Lower lobe of right lung (tissue), 2 donors: ENCODE results near the gene VPS33B. TPM values are rescaled to one million over a fixed set of nuclear protein-coding genes. Genes with fewer than 3 reads are reported as not detected.
A peak's percentile ranks its signal among the peaks of the same experiment; 100 is the strongest.
"Not testable (repeated sequence)": the region's sequence is repeated elsewhere in the genome, so short reads cannot be mapped to it uniquely, and the experiment has no call there.

Experiments used
- ATAC-seq, 2 donors: fragments of 200-7000 bp; cut with Tn5 transposase; one replicate each; pipeline ENCODE4 v1.9.1; 2020 to 2022; ENCODE audit warnings: mild to moderate bottlenecking in 2 of 2, moderate library complexity in 2 of 2
- DNase-seq: peaks from one replicate; pipeline ENCODE4 v3.0.0-alpha.2; 2020
- H3K27ac ChIP-seq: fragments of 200-600 bp; one replicate; pipeline ENCODE4 v1.8.0; 2022
- H3K27me3 ChIP-seq: fragments of 200-600 bp; one replicate; pipeline ENCODE4 v1.8.0; 2022; ENCODE audit warnings: low read depth
- H3K36me3 ChIP-seq: fragments of 200-600 bp; one replicate; pipeline ENCODE4 v1.8.0; 2022; ENCODE audit warnings: mild to moderate bottlenecking
- H3K4me1 ChIP-seq: fragments of 200-600 bp; one replicate; pipeline ENCODE4 v1.8.0; 2022
- H3K4me3 ChIP-seq: fragments of 200-600 bp; one replicate; pipeline ENCODE4 v1.8.0; 2022; ENCODE audit warnings: mild to moderate bottlenecking
- H3K9me3 ChIP-seq: fragments of 200-600 bp; one replicate; pipeline ENCODE4 v1.8.0; 2022
- intact Hi-C: fragments of 100-400 bp; cut with DNase I; formaldehyde crosslinking; loops from one replicate; pipeline ENCODE4 v1.11.0; 2022
- total RNA-seq: library from RNA; stranded (reverse); fragmentation: NEBNext Ultra II Directional; extraction: Animal tissue kit (Norgen Biotek cat#: 25700); gene quantifications from one replicate; pipeline ENCODE4 v1.2.1, GENCODE V29; 2021
- TF ChIP-seq, protein P1 (sequence below): fragments of 200-600 bp; IDR thresholded peaks from one replicate; pipeline ENCODE4 v1.8.0; 2022; ENCODE audit warnings: antibody characterized with exemption, mild to moderate bottlenecking
- donor health status: DM: no; HTN: yes; CAD: no; lungs with severe emphysema.

VPS33B gene
- total RNA-seq, 1 donor from 2014 or later = 13.3 TPM

DNA sequence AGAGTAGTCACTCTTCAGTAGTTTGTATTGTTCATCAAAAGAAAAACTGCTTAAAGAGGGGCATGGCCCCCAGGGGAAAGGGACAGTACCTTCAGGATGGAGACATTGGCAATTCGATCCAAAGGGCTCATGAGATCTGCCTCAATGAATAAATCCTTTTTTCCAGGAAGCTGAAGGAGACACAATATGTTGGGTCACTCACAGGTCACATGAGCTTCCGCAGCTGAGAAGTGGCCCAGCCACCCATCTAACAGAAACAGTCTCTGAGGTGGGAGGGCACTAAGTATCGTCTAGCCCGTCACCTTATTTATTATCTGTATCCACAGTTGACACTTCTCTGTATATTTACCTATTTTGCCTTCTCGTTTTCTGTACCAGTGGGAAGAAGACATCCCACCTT, 4.7 kb downstream of the VPS33B start:
- ATAC-seq (no peak), DNase-seq (no peak)
- peaks cover 18% of the 10 kb centered on the region for H3K4me1 ChIP-seq
- no peak overlapping the region for H3K4me3 ChIP-seq
- no peak overlapping the region for H3K27ac ChIP-seq
- H3K9me3 ChIP-seq = no peaks in the 10 kb centered on the region
- intact Hi-C loops = no loop called here
- no peaks in the 10 kb centered on the region for H3K27me3 ChIP-seq
- TF ChIP-seq, protein P1, sequence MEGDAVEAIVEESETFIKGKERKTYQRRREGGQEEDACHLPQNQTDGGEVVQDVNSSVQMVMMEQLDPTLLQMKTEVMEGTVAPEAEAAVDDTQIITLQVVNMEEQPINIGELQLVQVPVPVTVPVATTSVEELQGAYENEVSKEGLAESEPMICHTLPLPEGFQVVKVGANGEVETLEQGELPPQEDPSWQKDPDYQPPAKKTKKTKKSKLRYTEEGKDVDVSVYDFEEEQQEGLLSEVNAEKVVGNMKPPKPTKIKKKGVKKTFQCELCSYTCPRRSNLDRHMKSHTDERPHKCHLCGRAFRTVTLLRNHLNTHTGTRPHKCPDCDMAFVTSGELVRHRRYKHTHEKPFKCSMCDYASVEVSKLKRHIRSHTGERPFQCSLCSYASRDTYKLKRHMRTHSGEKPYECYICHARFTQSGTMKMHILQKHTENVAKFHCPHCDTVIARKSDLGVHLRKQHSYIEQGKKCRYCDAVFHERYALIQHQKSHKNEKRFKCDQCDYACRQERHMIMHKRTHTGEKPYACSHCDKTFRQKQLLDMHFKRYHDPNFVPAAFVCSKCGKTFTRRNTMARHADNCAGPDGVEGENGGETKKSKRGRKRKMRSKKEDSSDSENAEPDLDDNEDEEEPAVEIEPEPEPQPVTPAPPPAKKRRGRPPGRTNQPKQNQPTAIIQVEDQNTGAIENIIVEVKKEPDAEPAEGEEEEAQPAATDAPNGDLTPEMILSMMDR = no peak
- peaks cover 45% of the 10 kb centered on the region for H3K36me3 ChIP-seq

DNA sequence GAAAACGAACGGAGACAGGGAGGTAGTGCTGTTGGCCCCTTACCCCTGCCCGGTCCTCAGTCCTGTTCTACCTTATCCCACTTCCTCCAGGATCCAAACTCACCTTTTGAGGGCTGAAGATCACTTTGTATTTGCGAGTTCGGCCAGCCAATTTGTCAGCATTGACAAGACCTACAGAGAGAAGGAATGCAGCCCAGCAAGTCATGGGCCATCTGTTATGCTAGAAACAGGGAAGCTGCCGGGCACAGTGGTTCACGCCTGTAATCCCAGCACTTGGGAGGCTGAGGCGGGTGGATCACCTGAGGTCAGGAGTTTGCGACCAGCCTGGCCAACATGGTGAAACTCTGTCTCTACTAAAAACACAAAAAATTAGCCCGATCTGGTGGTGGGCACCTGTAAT, 8.7 kb downstream of the VPS33B start:
- intact Hi-C loops, DNase-seq, H3K4me1 ChIP-seq, H3K4me3 ChIP-seq, ATAC-seq, H3K27ac ChIP-seq, H3K9me3 ChIP-seq, H3K27me3 ChIP-seq: not testable (repeated sequence)
- peaks cover 85% of the 10 kb centered on the region for H3K36me3 ChIP-seq

DNA sequence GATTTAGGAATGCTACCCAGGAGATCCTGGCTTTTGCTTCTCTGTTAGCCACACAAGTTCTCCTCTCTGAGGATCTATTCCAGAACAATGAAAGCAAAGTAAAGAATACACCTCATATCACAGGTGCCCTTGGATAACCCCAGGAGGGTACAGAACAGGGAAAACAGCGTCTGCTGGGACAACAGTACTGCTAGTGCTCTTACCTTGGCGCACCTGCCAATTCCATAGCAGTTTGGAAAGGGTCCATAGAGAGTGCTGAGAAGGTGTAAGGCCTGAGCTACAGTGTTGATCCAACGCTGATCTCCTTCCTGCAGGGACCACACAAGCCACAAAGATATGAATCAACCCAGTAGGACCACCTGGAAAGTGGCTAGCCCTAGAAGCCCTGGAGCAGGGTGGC, 15.1 kb downstream of the VPS33B start:
- Histone ChIP-seq H3K4me3 (no peak overlapping the region), H3K27me3 (no peaks in the 10 kb centered on the region), H3K27ac (no peak overlapping the region), H3K9me3 (no peaks in the 10 kb centered on the region), H3K36me3 (peaks cover 100% of the 10 kb centered on the region), H3K4me1 (no peaks in the 10 kb centered on the region)
- no peak for DNase-seq
- ATAC-seq = no peak
- intact Hi-C loops = no loop called here
- TF ChIP-seq, protein P1 = no peak

DNA sequence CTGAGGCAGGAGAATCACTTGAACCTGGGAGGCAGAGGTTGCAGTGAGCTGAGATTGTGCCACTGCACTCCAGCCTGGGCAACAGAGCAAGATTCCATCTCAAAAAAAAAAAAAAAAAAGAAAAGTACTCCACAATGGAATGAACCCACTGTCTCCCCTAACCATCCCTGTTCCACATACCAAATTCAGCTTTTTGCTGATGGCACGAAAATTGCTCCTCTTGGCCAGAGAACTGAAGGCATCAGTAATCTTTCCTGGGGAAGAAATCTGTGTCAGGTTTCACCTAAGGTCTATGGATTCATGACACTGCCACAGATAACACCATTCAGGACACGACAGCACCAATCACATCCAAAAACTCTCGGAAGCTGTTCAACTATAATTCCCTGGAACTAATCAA, 21.2 kb downstream of the VPS33B start:
- Histone ChIP-seq H3K4me3 (no peak overlapping the region), H3K27ac (no peak overlapping the region), H3K36me3 (peaks cover 84% of the 10 kb centered on the region), H3K27me3 (no peaks in the 10 kb centered on the region), H3K9me3 (no peaks in the 10 kb centered on the region), H3K4me1 (no peaks in the 10 kb centered on the region)
- no peak for ATAC-seq
- TF ChIP-seq, protein P1 = no peak
- intact Hi-C loops = no loop called here
- DNase-seq = no peak

DNA sequence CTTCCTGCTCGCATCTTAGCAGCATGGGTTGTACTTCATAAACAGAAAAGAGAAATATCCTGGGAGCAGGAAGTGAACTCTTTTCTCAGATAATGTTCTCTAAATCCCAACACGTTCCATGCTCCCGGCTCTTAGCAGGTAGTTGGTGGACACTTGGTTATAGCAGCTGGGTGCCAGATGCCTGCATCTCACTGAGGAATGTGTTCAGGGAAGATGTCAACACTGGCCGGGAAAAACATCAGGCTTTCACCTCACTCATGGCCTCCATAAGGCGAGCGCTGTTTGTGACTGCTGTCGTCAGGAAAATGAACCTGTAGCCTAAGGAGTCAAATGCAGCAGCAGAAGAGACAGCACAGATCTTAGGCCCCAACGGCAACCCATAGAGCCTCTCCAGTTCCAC, 23.7 kb downstream of the VPS33B start:
- H3K9me3 ChIP-seq = no peaks in the 10 kb centered on the region
- H3K4me1 ChIP-seq = peaks cover 9% of the 10 kb centered on the region
- H3K27ac ChIP-seq = no peak overlapping the region
- intact Hi-C loops = no loop called here
- peaks cover 60% of the 10 kb centered on the region for H3K36me3 ChIP-seq
- DNase-seq = no peak
- ATAC-seq = no peak
- TF ChIP-seq, protein P1 = no peak
- no peaks in the 10 kb centered on the region for H3K27me3 ChIP-seq
- no peak overlapping the region for H3K4me3 ChIP-seq

DNA sequence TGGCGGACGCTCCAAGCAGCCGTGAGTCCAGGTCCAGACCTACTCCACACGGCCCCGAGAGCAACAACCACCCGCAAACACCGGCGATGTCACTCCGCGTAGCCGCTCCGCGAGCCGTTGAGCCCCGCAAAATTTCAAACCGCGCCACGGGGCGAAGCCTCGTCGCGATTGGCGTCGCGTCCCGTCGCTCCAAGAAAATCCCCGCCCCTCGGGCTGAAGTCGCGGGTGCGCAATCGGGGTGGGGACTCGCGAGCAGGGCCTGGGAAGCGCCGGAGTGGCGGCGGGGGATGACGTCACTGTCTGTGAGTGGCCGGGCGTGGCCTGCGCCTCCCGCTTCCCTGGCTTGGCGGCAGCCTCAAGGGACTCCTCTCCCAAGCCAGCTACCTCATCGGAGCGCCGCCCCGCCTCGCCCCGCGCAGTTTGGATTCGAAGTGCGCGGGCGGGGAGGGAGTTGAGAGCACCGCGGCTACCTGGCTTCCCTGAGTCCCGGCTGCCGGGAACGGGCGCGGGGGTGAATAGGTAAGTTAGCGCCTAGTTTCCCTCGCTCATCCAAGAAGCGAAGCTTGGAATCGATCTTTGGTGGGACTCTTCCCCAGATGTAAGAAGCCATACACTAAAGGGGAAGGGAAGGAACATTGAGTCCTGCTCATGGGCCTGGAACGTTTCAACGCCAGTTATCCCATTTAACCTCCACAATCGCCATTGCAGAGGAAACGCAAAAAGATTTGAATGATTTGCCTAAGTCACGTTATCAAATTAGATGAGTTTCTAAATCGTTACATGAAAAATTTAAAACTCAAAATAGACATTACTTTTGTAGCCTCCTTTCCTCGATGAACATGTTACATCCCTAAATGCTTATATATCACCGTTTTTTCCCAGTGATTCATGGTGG, 27.7 kb downstream of the VPS33B start, which contains the start of gene PRC1:
Gene PRC1 (minus strand): TSS at position 119 of the 895 bp plus-strand sequence. CDS start 118 bp downstream, at position 1.
- peaks cover 20% of the 10 kb centered on the region for H3K36me3 ChIP-seq
- DNase-seq = peak; percentile 99
- intact Hi-C loops = no loop called here
- TF ChIP-seq, protein P1 = no peak
- peak within 1 kb of the TSS; percentile 96 for H3K4me3 ChIP-seq
- ATAC-seq = peak; percentile 100
- H3K27me3 ChIP-seq = no peaks in the 10 kb centered on the region
- H3K27ac ChIP-seq = peak within 1 kb of the TSS; percentile 90
- H3K9me3 ChIP-seq = no peaks in the 10 kb centered on the region
- H3K4me1 ChIP-seq = peaks cover 14% of the 10 kb centered on the region
